IMR-90 (cell line): ENCODE measurements around the gene ELK3. TPM values are rescaled to one million over a fixed set of nuclear protein-coding genes. Genes with fewer than 3 reads are reported as not detected.
A peak's percentile ranks its signal among the peaks of the same experiment; 100 is the strongest.

ENCODE experiments used
- ATAC-seq: fragments of 200-7000 bp; cut with Tn5 transposase; 2 replicates; pipeline ENCODE4 v1.9.1; 2020; ENCODE audit warnings: low read depth, mild to moderate bottlenecking, moderate library complexity
- BruUV-seq: library from RNA; stranded (reverse); fragments of 400-500 nt; replicated peaks from 2 replicates; lab custom pipeline; 2021; lab: Mats Ljungman, UMichigan
- CTCF ChIA-PET: fragments of 300-600 bp; formaldehyde crosslinking; extraction: SDS; loops from one replicate; lab custom pipeline; 2021; ENCODE audit warnings: antibody characterized with exemption; lab: Yijun Ruan, JAX
- POLR2A ChIA-PET: fragments of 300-600 bp; sonication (Branson Sonifier 250); formaldehyde crosslinking; loops from one replicate; lab custom pipeline; 2022; ENCODE audit warnings: antibody characterized with exemption; ENCODE audit not compliant: unreplicated experiment; lab: Charles Lee
- DNase-seq: peaks from one replicate; pipeline ENCODE4 v3.0.0; 2013
- H2AFZ ChIP-seq: replicated peaks from 2 replicates; pipeline ENCODE3; 2013; ENCODE audit warnings: low read length, mild to moderate bottlenecking; ENCODE audit not compliant: poor library complexity
- H2AK5ac ChIP-seq: 2 replicates; pipeline ENCODE4 v1.6.1; 2013; ENCODE audit warnings: low read depth, low read length, inconsistent platforms
- H2AK9ac ChIP-seq: replicated peaks from 2 replicates; pipeline ENCODE3; 2013; ENCODE audit warnings: mild to moderate bottlenecking, low read depth, low read length, moderate library complexity; ENCODE audit not compliant: poor library complexity
- H2BK120ac ChIP-seq: 2 replicates; pipeline ENCODE4 v1.6.1; 2013; ENCODE audit warnings: low read depth, low read length, inconsistent platforms
- H2BK15ac ChIP-seq: 3 replicates; pipeline ENCODE4 v1.6.1; 2013; ENCODE audit warnings: low read depth, low read length, inconsistent platforms
- H2BK20ac ChIP-seq: 2 replicates; pipeline ENCODE4 v1.6.1; 2013; ENCODE audit warnings: low read depth, mild to moderate bottlenecking, inconsistent platforms, low read length, moderate library complexity
- H2BK5ac ChIP-seq: 2 replicates; pipeline ENCODE4 v1.6.1; 2013; ENCODE audit warnings: mild to moderate bottlenecking, low read depth, low read length, inconsistent platforms; ENCODE audit not compliant: poor library complexity, severe bottlenecking
- H3K14ac ChIP-seq: replicated peaks from 2 replicates; pipeline ENCODE4 v1.6.1; 2013; ENCODE audit warnings: low read depth, low read length, inconsistent platforms
- H3K18ac ChIP-seq: 2 replicates; pipeline ENCODE4 v1.6.1; 2013; ENCODE audit warnings: low read depth, low read length, control low read depth
- H3K23ac ChIP-seq: 2 replicates; pipeline ENCODE4 v1.6.1; 2013; ENCODE audit warnings: low read depth, low read length, inconsistent platforms
- H3K27ac ChIP-seq: 2 replicates; pipeline ENCODE4 v1.5.1; 2013; ENCODE audit warnings: mild to moderate bottlenecking, control low read depth, low read length; ENCODE audit not compliant: insufficient read depth
- H3K27me3 ChIP-seq: 2 replicates; pipeline ENCODE4 v1.6.1; 2013; ENCODE audit warnings: low read length; ENCODE audit not compliant: control insufficient read depth, insufficient read depth
- H3K36me3 ChIP-seq: 2 replicates; pipeline ENCODE4 v1.6.1; 2013; ENCODE audit warnings: low read length, mixed read lengths; ENCODE audit not compliant: control insufficient read depth, insufficient read depth
- H3K4ac ChIP-seq: 2 replicates; pipeline ENCODE4 v1.6.1; 2013; ENCODE audit warnings: low read depth, low read length, inconsistent platforms
- H3K4me1 ChIP-seq: 2 replicates; pipeline ENCODE4 v1.6.1; 2013; ENCODE audit warnings: low read length, mixed read lengths; ENCODE audit not compliant: control insufficient read depth, insufficient read depth
- H3K4me2 ChIP-seq: 2 replicates; pipeline ENCODE4 v1.6.1; 2013; ENCODE audit warnings: low read depth, mild to moderate bottlenecking, control low read depth, low read length, moderate library complexity
- H3K4me3 ChIP-seq: 2 replicates; pipeline ENCODE4 v1.5.1; 2013; ENCODE audit warnings: low read depth, mild to moderate bottlenecking, control low read depth, low read length, moderate library complexity; ENCODE audit not compliant: insufficient read depth
- H3K56ac ChIP-seq: 2 replicates; pipeline ENCODE4 v1.6.1; 2013; ENCODE audit warnings: low read length, inconsistent platforms; ENCODE audit not compliant: insufficient read depth; ENCODE audit errors: extremely low read depth
- H3K79me1 ChIP-seq, 2 experiments: 2 replicates each; pipeline ENCODE4 v1.6.1; 2013; ENCODE audit warnings: low read length in 2 of 2, inconsistent platforms in 1 of 2, low read depth in 1 of 2
- H3K9ac ChIP-seq: 2 replicates; pipeline ENCODE4 v1.6.1; 2013; ENCODE audit warnings: low read depth, low read length, control low read depth
- H3K9me1 ChIP-seq: 2 replicates; pipeline ENCODE4 v1.6.1; 2013; ENCODE audit warnings: low read length, inconsistent platforms; ENCODE audit not compliant: insufficient read depth
- H3K9me3 ChIP-seq: 2 replicates; pipeline ENCODE4 v1.6.1; 2013; ENCODE audit warnings: low read length; ENCODE audit not compliant: control insufficient read depth, insufficient read depth
- H4K20me1 ChIP-seq: 2 replicates; pipeline ENCODE4 v1.6.1; 2013; ENCODE audit warnings: low read length, inconsistent platforms; ENCODE audit not compliant: insufficient read depth
- H4K5ac ChIP-seq: 2 replicates; pipeline ENCODE4 v1.6.1; 2013; ENCODE audit warnings: mild to moderate bottlenecking, low read depth, low read length, control low read depth
- H4K8ac ChIP-seq, 2 experiments: 2 replicates each; pipeline ENCODE4 v1.6.1; 2013; ENCODE audit warnings: low read depth in 2 of 2, low read length in 2 of 2, control low read depth in 1 of 2, inconsistent platforms in 1 of 2
- H4K91ac ChIP-seq: 2 replicates; pipeline ENCODE4 v1.6.1; 2013; ENCODE audit warnings: low read depth, low read length, inconsistent platforms; ENCODE audit not compliant: insufficient read depth
- CTCF ChIP-seq: conservative IDR thresholded peaks from 2 replicates; pipeline ENCODE4 v1.5.1; 2012; ENCODE audit warnings: mild to moderate bottlenecking, low read depth, low read length, improper control_type of control experiment
- SMC3 ChIP-seq: fragments of 150-350 bp; IDR thresholded peaks from 2 replicates; pipeline ENCODE4 v1.6.1; 2016; ENCODE audit warnings: low read depth, mild to moderate bottlenecking, antibody characterized with exemption, low read length, moderate library complexity
- WGBS, 2 experiments: methylation state at CpG; one replicate each; pipeline versions ENCODE4 v1.1.5 to v1.1.7; 2013; ENCODE audit warnings: missing lambda C conversion rate in 2 of 2; ENCODE audit not compliant: insufficient read length in 1 of 2; ENCODE audit errors: extremely low coverage in 2 of 2; 5-methylcytosine and 5-hydroxymethylcytosine counted together
- dilution Hi-C: fragments of 300-500 bp; cut with HindIII; formaldehyde crosslinking; loops from one replicate; pipeline ENCODE4 v1.14.3; 2018; ENCODE audit warnings: low sequenced_read_pairs; ENCODE audit not compliant: unreplicated experiment
- in situ Hi-C: fragments of 300-500 bp; cut with MboI; formaldehyde crosslinking; loops from 3 replicates; pipeline ENCODE4 v1.14.3; 2019; ENCODE audit warnings: low sequenced_read_pairs, inconsistent platforms, mixed read lengths
- intact Hi-C: fragments of 100-400 bp; cut with micrococcal nuclease; formaldehyde crosslinking; loops from 2 replicates; pipeline ENCODE4 v1.10.0; 2022
- polyA plus RNA-seq, 3 experiments: library from polyadenylated mRNA; depleted of rRNA; stranded (reverse); fragments of >200 nt; gene quantifications; 2 replicates each; pipeline ENCODE4 v1.2.3, GENCODE V29; 2012; ENCODE audit warnings: low replicate concordance in 1 of 3
- total RNA-seq: library from RNA; depleted of rRNA; stranded (reverse); fragments of >200 nt; gene quantifications from 2 replicates; pipeline ENCODE4 v1.2.3, GENCODE V29; 2012

Gene ELK3
- total and polyA plus RNA-seq, 2 of the 4 experiments (the other 2 are of a cell fraction): 14.5 to 27.5 TPM

DNA sequence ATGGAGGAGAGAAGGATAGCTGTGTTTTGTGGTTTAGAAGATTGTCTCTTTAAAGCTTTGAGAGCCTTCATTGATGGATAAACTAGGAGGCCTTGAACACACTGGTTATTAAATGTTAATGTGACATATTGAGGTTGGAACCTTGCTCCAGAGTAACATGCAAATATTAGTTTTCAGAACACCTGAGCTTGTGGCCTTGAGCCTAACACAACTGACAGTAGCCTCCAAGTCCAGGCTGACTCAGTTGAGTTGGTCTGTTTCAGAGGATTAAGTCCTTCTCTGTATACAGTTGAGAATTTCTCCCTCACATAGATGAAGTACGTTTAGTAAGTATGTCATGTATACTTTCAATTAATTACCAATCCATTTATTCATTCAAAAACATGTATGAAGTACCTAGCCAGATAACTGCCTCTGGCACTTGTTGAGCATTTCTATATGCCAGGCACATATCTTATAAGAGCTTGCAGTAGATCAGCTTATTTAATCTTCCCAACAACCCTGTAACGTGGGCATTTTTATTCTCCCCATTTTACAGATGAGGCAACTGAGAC lies 63.5 kb downstream of the ELK3 start:
- CTCF ChIA-PET: no interaction called here

More for the DNA sequence above, 63.5 kb downstream of the ELK3 start:
- H3K23ac ChIP-seq: peak overlapping the region; percentile 41; the same call in 1 of the 2 replicates
- peak overlapping the region; percentile 28 for H2BK5ac ChIP-seq
- no peak overlapping the region; the same call in 1 of the 2 replicates for H2AK5ac ChIP-seq
- no peak overlapping the region for H3K9ac ChIP-seq
- POLR2A ChIA-PET: no interaction called here
- no peak overlapping the region for H3K56ac ChIP-seq
- DNase-seq (no peak), ATAC-seq (no peak)
- BruUV-seq: no TSS peak
- no peaks in the 10 kb centered on the region for H3K27me3 ChIP-seq
- H3K27ac ChIP-seq: peak overlapping the region; percentile 38; the same call in 1 of the 2 replicates
- no peak overlapping the region for H4K8ac ChIP-seq
- no peak overlapping the region for H2BK15ac ChIP-seq
- peaks cover 26% of the 10 kb centered on the region for H3K9me1 ChIP-seq
- peak overlapping the region; percentile 15; the same call in 1 of the 2 replicates for H3K4me2 ChIP-seq
- H4K5ac ChIP-seq: no peak overlapping the region
- H3K79me1 ChIP-seq: peaks cover 33 to 91% of the 10 kb centered on the region in 2 experiments
- no peak for TF ChIP-seq CTCF
- TF ChIP-seq SMC3: no peak
- H3K36me3 ChIP-seq: peaks cover 22% of the 10 kb centered on the region
- dilution Hi-C loops (no loop called here), intact Hi-C loops (no loop called here), in situ Hi-C loops (no loop called here)
- no peak overlapping the region for H2BK20ac ChIP-seq
- H4K20me1 ChIP-seq: peaks cover 66% of the 10 kb centered on the region
- no peaks in the 10 kb centered on the region for H3K9me3 ChIP-seq
- H4K91ac ChIP-seq: no peak overlapping the region
- no peak overlapping the region for H3K18ac ChIP-seq
- no peak overlapping the region for H3K4ac ChIP-seq
- no peak overlapping the region for H3K4me3 ChIP-seq
- no peak overlapping the region for H2AK9ac ChIP-seq
- H2BK120ac ChIP-seq: no peak overlapping the region
- WGBS, 2 experiments: no CpG with 5 or more reads among the region's 2 CpGs
- peaks cover 17% of the 10 kb centered on the region for H3K4me1 ChIP-seq
- no peak overlapping the region for H2AFZ ChIP-seq
- 0 out of 2 replicates have a peak overlapping the region, but pooled peaks have one; percentile 82 for H3K14ac ChIP-seq
